GM20431 (cell line): ENCODE measurements around the gene GSTO1.

Experiments
- in situ Hi-C: fragments of 300-500 bp; cut with MseI, MboI; formaldehyde crosslinking; loops from one replicate; pipeline ENCODE4 v1.15.0; 2020; ENCODE audit warnings: low sequenced_read_pairs; ENCODE audit not compliant: unreplicated experiment

GSTO1 gene

DNA sequence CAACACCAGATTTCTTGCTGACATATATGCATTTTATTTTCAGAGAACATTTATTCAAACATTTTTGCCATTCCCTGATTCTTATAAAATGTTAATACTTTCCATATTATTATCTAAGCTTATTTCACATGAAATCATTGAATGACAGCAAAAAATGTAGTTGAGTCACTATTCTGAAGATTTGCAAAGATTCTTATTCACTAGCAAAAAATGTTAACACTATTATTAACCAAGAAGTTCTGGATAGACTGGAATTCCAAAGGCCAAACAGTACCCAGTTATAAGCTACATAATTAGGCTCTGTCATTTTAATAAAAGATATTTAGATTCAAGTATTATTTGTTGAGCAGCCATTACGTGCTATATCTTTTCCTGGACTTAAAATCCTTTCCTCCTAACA is 18.6 kb downstream of the GSTO1 start:
- in situ Hi-C loops = no loop called here

GRCh38 chr10:104273899-104274575 is 19.3 kb downstream of the GSTO1 start:
- in situ Hi-C loops = no loop called here

- in situ Hi-C loops = no loop called here
Observed at GRCh38 chr10:104274762-104275721, 20.4 kb downstream of the GSTO1 start.

DNA sequence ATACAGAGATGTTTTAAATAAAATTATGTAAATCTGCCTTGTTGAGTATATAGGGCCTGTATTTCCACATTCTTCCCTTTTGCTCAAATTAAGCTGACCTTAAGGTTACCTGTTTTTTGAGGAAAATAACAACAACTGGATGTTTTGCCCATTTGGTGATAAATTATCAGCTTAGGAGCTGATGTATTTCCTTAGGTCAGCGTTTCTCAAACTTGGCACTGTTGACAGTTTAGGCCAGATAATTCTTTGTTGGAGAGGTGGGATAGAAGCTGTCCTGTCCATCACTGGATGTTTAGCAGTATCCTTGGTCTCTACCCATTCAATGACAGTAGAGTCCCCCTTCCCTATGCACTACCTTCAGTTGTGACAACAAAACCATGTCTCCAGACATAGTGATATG is 21.5 kb downstream of the GSTO1 start:
- in situ Hi-C loops = no loop called here

DNA sequence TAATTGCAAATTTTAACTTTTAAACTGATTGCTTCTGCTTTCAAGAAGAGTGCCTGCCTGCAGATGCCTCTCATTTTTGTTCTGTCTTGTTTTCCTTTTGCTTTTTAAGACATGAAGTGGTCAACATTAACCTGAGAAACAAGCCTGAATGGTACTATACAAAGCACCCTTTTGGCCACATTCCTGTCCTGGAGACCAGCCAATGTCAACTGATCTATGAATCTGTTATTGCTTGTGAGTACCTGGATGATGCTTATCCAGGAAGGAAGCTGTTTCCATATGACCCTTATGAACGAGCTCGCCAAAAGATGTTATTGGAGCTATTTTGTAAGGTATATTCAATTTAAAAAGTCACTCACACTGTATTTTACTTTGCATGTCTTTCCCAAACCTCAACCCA is 23.1 kb downstream of the GSTO1 start:
- in situ Hi-C loops = no loop called here

- in situ Hi-C loops = no loop called here
Observed at GRCh38 chr10:104279550-104280259, 25.0 kb downstream of the GSTO1 start.

GRCh38 chr10:104281694-104282093 is 27.0 kb downstream of the GSTO1 start:
- in situ Hi-C loops = no loop called here

DNA sequence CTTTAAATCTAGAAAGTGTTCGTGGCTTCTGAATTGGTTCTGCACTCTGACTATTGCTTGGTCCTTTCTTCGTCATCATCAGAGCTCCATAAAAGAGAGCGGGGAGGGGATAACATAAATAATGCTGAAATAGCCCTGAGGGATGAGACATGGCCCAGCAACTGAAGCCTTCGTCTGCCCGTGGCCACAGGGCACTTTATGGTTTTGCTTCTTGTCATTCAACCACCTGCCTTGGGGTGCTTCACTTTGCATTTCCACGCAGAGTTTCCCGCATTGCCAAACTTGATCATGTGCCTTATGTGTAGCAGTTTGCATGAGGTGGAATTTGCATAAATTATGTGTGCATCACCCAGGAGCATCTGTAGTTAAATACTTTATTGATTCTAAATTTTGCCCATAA is 30.2 kb downstream of the GSTO1 start:
- in situ Hi-C loops = no loop called here

DNA sequence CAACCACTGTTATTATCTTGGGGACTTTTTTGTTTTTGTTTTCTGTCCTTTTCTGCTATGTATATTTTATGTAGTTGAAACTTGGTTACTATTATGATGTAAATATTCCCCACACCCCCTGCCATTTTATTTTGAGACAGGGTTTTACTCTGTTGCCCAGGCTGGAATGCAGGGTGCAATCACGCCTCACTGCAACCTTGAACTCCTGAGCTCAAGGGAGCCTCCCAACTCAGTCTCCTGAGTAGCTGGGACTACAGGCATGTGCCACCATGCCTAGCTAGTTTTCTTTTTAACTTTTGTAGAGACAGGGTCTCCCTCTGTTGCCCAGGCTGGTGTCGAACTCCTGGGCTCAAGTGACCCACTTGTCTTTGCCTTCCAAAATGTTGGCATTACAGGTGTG is 32.2 kb downstream of the GSTO1 start:
- in situ Hi-C loops = no loop called here

DNA sequence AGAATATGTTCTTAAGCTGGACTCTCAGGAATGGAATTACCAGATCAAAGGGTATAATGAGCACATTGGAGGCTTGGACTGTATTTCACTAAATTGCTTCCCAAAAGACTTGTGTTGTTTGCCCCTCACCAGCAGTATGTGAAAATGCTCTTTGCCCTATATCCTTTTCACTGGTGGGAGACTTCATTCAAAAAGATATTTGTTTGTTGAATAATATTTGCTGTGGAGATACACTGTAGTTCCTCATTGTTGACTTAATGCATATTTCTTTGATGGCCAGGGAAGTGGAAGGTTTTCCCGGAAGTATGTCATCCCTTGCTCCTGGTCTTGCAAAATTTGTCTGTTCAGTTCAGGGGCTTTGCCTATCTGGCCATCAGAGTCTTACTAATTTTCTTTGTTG is 33.7 kb downstream of the GSTO1 start:
- in situ Hi-C loops = no loop called here

- in situ Hi-C loops = loop anchor here (10.0 kb wide), 1 partner anchor 53 kb away; no protein-coding TSS in a partner anchor
Observed at GRCh38 chr10:104291439-104291951, 36.8 kb downstream of the GSTO1 start.

GRCh38 chr10:104293011-104293410 is 38.3 kb downstream of the GSTO1 start:
- in situ Hi-C loops = loop anchor here (10.0 kb wide), 1 partner anchor 52 kb away; no protein-coding TSS in a partner anchor

GRCh38 chr10:104293781-104294321 is 39.2 kb downstream of the GSTO1 start:
- in situ Hi-C loops = loop anchor here (10.0 kb wide), 1 partner anchor 51 kb away; no protein-coding TSS in a partner anchor

GRCh38 chr10:104296687-104297436 is 42.2 kb downstream of the GSTO1 start:
- in situ Hi-C loops = loop anchor here (10.0 kb wide), 1 partner anchor 48 kb away; no protein-coding TSS in a partner anchor

- in situ Hi-C loops = loop anchor here (10.0 kb wide), 1 partner anchor 47 kb away; no protein-coding TSS in a partner anchor
Observed at GRCh38 chr10:104297697-104298660, 43.3 kb downstream of the GSTO1 start.

- in situ Hi-C loops = loop anchor here (10.0 kb wide), 1 partner anchor 46 kb away; no protein-coding TSS in a partner anchor
Observed at GRCh38 chr10:104299031-104299904, 44.6 kb downstream of the GSTO1 start.
